ENCODE results near the gene PUS3. TPM values are rescaled to one million over a fixed set of nuclear protein-coding genes. Genes with fewer than 3 reads are reported as not detected.

Gene PUS3
- 15.2 TPM for total RNA-seq

GRCh38 chr11:125902927-125903710, at the start of gene PUS3:
PUS3 (minus strand) TSS chr11:125903206; CDS start chr11:125896284, 6,922 bp downstream.

GRCh38 chr11:125945797-125946520, 43.0 kb upstream of the PUS3 start, which contains the start of gene VSIG10L2:
VSIG10L2 (plus strand) TSS chr11:125946044; CDS start chr11:125946056, 12 bp downstream.

GRCh38 chr11:125903711-125904659, 979 bp upstream of the PUS3 start, which contains the start of gene DDX25:
DDX25 (plus strand) TSS chr11:125904508; CDS start chr11:125904518, 10 bp downstream.

GRCh38 chr11:125887373-125888324, 15.4 kb downstream of the PUS3 start, which contains the start of gene HYLS1:
HYLS1 (plus strand) TSS chr11:125887668; CDS start chr11:125899369, 11,701 bp downstream.

Other genes with a start within 250 kb of the PUS3 start
- gene ACRV1, start 222.4 kb downstream of the PUS3 start, total RNA-seq = not detected
- not detected for gene PATE1, start 156.9 kb downstream of the PUS3 start, total RNA-seq
- gene PATE2, start 124.4 kb downstream of the PUS3 start, total RNA-seq = not detected
- gene PATE3, start 115.1 kb downstream of the PUS3 start, total RNA-seq = not detected
- gene PATE4, start 69.9 kb downstream of the PUS3 start, total RNA-seq = not detected
- 5.3 TPM for gene HYLS1, start 15.5 kb downstream of the PUS3 start, total RNA-seq
- 5.6 TPM for gene DDX25, start 1.3 kb upstream of the PUS3 start, total RNA-seq
- not detected for gene VSIG10L2, start 42.8 kb upstream of the PUS3 start, total RNA-seq
- gene CDON, start 159.7 kb upstream of the PUS3 start, total RNA-seq = 192 TPM